HEK293 (cell line): ENCODE data around the gene SRSF12.
A peak's percentile ranks its signal among the peaks of the same experiment; 100 is the strongest.

Experiments used
- CTCF ChIP-seq: fragments of 450-650 bp; formaldehyde crosslinking; IDR thresholded peaks from 2 replicates; pipeline ENCODE4 v1.5.1; 2016; ENCODE audit warnings: missing biosample characterization, missing genetic modification characterization
- HOXA7 ChIP-seq: sonication (generic); formaldehyde crosslinking; IDR thresholded peaks from 2 replicates; pipeline ENCODE4 v1.8.1; 2022; ENCODE audit warnings: missing genetic modification reagents, borderline replicate concordance
- OVOL3 ChIP-seq: fragments of 450-650 bp; formaldehyde crosslinking; IDR thresholded peaks from 2 replicates; pipeline ENCODE4 v1.5.1; 2016; ENCODE audit warnings: missing biosample characterization, missing genetic modification characterization
- SCRT1 ChIP-seq: fragments of 450-650 bp; formaldehyde crosslinking; IDR thresholded peaks from 2 replicates; pipeline ENCODE4 v1.5.1; 2016; ENCODE audit warnings: missing biosample characterization, missing genetic modification characterization, borderline replicate concordance
- SCRT2 ChIP-seq: fragments of 450-650 bp; formaldehyde crosslinking; IDR thresholded peaks from 2 replicates; pipeline ENCODE4 v1.5.1; 2016; ENCODE audit warnings: missing biosample characterization, missing genetic modification characterization
- YY1 ChIP-seq: fragments of 450-650 bp; formaldehyde crosslinking; IDR thresholded peaks from 2 replicates; pipeline ENCODE4 v1.5.1; 2018; ENCODE audit warnings: missing biosample characterization, missing genetic modification characterization
- ZBTB21 ChIP-seq: fragments of 450-650 bp; formaldehyde crosslinking; IDR thresholded peaks from 2 replicates; pipeline ENCODE4 v1.5.1; 2017; ENCODE audit warnings: missing biosample characterization, missing genetic modification characterization
- ZNF174 ChIP-seq: fragments of 450-650 bp; formaldehyde crosslinking; IDR thresholded peaks from 2 replicates; pipeline ENCODE4 v1.5.0; 2017; ENCODE audit warnings: missing biosample characterization, mild to moderate bottlenecking, missing genetic modification characterization
- ZNF214 ChIP-seq: fragments of 450-650 bp; formaldehyde crosslinking; IDR thresholded peaks from 2 replicates; pipeline ENCODE4 v1.5.1; 2017; ENCODE audit warnings: missing biosample characterization, mild to moderate bottlenecking, missing genetic modification characterization, borderline replicate concordance
- ZNF404 ChIP-seq: fragments of 450-650 bp; formaldehyde crosslinking; IDR thresholded peaks from 2 replicates; pipeline ENCODE4 v1.5.1; 2017; ENCODE audit warnings: missing biosample characterization, missing genetic modification characterization
- ZNF416 ChIP-seq: fragments of 450-650 bp; formaldehyde crosslinking; IDR thresholded peaks from 2 replicates; pipeline ENCODE4 v1.5.1; 2016; ENCODE audit warnings: missing biosample characterization, missing genetic modification characterization
- ZNF529 ChIP-seq: fragments of 450-650 bp; formaldehyde crosslinking; IDR thresholded peaks from 2 replicates; pipeline ENCODE4 v1.5.1; 2017; ENCODE audit warnings: missing genetic modification characterization, missing biosample characterization; ENCODE audit not compliant: insufficient replicate concordance
- TF ChIP-seq, protein P1 (sequence below): fragments of 450-650 bp; IDR thresholded peaks from 2 replicates; pipeline ENCODE4 v1.5.1; 2018; ENCODE audit warnings: missing biosample characterization, missing genetic modification characterization

GRCh38 chr6:89161326-89162046 is 43.6 kb upstream of the SRSF12 start:
- TF ChIP-seq SCRT2 (no peak), ZNF404 (tag by site-specific recombination) (no peak), ZNF214 (no peak), CTCF (tag by site-specific recombination) (peak; percentile 55), ZBTB21 (tag by site-specific recombination) (no peak), ZNF529 (tag by site-specific recombination) (no peak), ZNF416 (tag by site-specific recombination) (no peak), HOXA7 (CRISPR knock-in tag) (no peak), ZNF174 (no peak), OVOL3 (no peak), YY1 (tag by site-specific recombination) (no peak), SCRT1 (no peak)
- TF ChIP-seq, protein P1, sequence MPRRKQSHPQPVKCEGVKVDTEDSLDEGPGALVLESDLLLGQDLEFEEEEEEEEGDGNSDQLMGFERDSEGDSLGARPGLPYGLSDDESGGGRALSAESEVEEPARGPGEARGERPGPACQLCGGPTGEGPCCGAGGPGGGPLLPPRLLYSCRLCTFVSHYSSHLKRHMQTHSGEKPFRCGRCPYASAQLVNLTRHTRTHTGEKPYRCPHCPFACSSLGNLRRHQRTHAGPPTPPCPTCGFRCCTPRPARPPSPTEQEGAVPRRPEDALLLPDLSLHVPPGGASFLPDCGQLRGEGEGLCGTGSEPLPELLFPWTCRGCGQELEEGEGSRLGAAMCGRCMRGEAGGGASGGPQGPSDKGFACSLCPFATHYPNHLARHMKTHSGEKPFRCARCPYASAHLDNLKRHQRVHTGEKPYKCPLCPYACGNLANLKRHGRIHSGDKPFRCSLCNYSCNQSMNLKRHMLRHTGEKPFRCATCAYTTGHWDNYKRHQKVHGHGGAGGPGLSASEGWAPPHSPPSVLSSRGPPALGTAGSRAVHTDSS (tag by site-specific recombination): no peak
